NCI-H2196 (cell line): ENCODE data around the gene KCNJ14.

ENCODE experiments used
- DNase-seq: peaks from one replicate; lab custom pipeline; 2025; ENCODE audit not compliant: unreplicated experiment; lab: John Stamatoyannopoulos, UW

KCNJ14 gene

GRCh38 chr19:48502350-48503018 is 47.1 kb downstream of the KCNJ14 start:
- no peak for DNase-seq

GRCh38 chr19:48506138-48506733 is 50.9 kb downstream of the KCNJ14 start:
- DNase-seq, result peak; percentile 36

GRCh38 chr19:48507911-48508439 is 52.6 kb downstream of the KCNJ14 start:
- DNase-seq, result no peak

- no peak for DNase-seq
Observed at GRCh38 chr19:48508729-48509411, 53.5 kb downstream of the KCNJ14 start.

- peak; percentile 21 for DNase-seq
Observed at GRCh38 chr19:48509467-48510194, 54.3 kb downstream of the KCNJ14 start.

- peak; percentile 72 for DNase-seq
Observed at GRCh38 chr19:48510421-48511268, 55.3 kb downstream of the KCNJ14 start.

- DNase-seq, result no peak
Observed at GRCh38 chr19:48511321-48511731, 56.0 kb downstream of the KCNJ14 start.

GRCh38 chr19:48511800-48512503 is 56.6 kb downstream of the KCNJ14 start, which contains the start of gene LMTK3:
Gene LMTK3 (minus strand): TSS chr19:48511835. CDS start chr19:48511576, 259 bp downstream.
- DNase-seq, result peak; percentile 86

GRCh38 chr19:48512504-48513288 is 57.3 kb downstream of the KCNJ14 start:
- no peak for DNase-seq

GRCh38 chr19:48513289-48514122 is 58.1 kb downstream of the KCNJ14 start:
- peak; percentile 79 for DNase-seq

GRCh38 chr19:48514123-48514458 is 58.7 kb downstream of the KCNJ14 start:
- no peak for DNase-seq

- no peak for DNase-seq
Observed at GRCh38 chr19:48516536-48516935, 61.2 kb downstream of the KCNJ14 start.
